ENCODE results near the gene SORCS2. TPM values are rescaled to one million over a fixed set of nuclear protein-coding genes. Genes with fewer than 3 reads are reported as not detected.

Gene SORCS2
- total RNA-seq, 1 experiment from 2014 or later: 0.15 TPM

DNA sequence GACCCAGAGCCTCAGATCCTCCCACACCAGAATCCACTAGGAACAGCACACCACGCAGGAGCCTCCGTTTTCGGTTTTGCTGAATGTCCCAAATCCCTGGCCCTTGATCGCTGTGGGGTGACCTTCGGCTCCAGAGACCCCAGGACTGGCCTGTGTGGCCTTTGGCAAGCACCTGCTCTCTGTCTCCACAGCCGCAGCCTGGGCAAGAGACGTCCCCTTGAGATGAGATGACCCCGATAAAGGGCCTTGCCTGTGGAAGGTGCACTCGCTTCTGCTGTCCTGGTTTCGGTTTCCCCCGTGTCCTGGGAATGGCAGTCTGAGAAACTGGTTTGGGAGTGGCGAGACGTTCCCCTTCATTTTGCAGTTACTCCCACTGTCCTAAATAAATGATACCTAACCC lies 232.8 kb downstream of the SORCS2 start:
- no TSS peak for BruUV-seq (replicated peaks)
- H3K36me3 ChIP-seq (ENCODE audit: control insufficient read depth, insufficient read depth, low read length): no peaks in the 10 kb centered on the region
- H3K4me3 ChIP-seq (ENCODE audit: low read depth in 2 of 2, low read length in 2 of 2): no peak overlapping the region
- intact Hi-C loops (cut with micrococcal nuclease; ENCODE audit: unreplicated experiment) (no loop called here), in situ Hi-C loops (cut with HindIII; ENCODE audit: low pct_unique_long_range_greater_than_20kb, low sequenced_read_pairs) (no loop called here)
- no peaks in the 10 kb centered on the region; the same call in 1 of the 2 replicates for H3K4me1 ChIP-seq (ENCODE audit: control insufficient read depth, insufficient read depth, low read length)
- TF ChIP-seq, protein P1, sequence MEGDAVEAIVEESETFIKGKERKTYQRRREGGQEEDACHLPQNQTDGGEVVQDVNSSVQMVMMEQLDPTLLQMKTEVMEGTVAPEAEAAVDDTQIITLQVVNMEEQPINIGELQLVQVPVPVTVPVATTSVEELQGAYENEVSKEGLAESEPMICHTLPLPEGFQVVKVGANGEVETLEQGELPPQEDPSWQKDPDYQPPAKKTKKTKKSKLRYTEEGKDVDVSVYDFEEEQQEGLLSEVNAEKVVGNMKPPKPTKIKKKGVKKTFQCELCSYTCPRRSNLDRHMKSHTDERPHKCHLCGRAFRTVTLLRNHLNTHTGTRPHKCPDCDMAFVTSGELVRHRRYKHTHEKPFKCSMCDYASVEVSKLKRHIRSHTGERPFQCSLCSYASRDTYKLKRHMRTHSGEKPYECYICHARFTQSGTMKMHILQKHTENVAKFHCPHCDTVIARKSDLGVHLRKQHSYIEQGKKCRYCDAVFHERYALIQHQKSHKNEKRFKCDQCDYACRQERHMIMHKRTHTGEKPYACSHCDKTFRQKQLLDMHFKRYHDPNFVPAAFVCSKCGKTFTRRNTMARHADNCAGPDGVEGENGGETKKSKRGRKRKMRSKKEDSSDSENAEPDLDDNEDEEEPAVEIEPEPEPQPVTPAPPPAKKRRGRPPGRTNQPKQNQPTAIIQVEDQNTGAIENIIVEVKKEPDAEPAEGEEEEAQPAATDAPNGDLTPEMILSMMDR (IDR thresholded peaks at IDR 0.05): no peak
- TF ChIP-seq POLR2AphosphoS5 (IDR thresholded peaks at IDR 0.05; ENCODE audit: low read depth, low read length) (no peak), SIN3A (IDR thresholded peaks at IDR 0.05; ENCODE audit: borderline replicate concordance, insufficient read depth, low read depth, low read length) (no peak), TCF7L2 (IDR thresholded peaks at IDR 0.05; ENCODE audit: low read depth, low read length) (no peak)
- TF ChIP-seq, protein P2, sequence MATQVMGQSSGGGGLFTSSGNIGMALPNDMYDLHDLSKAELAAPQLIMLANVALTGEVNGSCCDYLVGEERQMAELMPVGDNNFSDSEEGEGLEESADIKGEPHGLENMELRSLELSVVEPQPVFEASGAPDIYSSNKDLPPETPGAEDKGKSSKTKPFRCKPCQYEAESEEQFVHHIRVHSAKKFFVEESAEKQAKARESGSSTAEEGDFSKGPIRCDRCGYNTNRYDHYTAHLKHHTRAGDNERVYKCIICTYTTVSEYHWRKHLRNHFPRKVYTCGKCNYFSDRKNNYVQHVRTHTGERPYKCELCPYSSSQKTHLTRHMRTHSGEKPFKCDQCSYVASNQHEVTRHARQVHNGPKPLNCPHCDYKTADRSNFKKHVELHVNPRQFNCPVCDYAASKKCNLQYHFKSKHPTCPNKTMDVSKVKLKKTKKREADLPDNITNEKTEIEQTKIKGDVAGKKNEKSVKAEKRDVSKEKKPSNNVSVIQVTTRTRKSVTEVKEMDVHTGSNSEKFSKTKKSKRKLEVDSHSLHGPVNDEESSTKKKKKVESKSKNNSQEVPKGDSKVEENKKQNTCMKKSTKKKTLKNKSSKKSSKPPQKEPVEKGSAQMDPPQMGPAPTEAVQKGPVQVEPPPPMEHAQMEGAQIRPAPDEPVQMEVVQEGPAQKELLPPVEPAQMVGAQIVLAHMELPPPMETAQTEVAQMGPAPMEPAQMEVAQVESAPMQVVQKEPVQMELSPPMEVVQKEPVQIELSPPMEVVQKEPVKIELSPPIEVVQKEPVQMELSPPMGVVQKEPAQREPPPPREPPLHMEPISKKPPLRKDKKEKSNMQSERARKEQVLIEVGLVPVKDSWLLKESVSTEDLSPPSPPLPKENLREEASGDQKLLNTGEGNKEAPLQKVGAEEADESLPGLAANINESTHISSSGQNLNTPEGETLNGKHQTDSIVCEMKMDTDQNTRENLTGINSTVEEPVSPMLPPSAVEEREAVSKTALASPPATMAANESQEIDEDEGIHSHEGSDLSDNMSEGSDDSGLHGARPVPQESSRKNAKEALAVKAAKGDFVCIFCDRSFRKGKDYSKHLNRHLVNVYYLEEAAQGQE (IDR thresholded peaks at IDR 0.05; ENCODE audit: insufficient read depth in 1 of 2, low read depth in 2 of 2, low read length in 1 of 2): no peak
- CTCF ChIA-PET: no interaction called here
- no peak for DNase-seq (ENCODE audit: low read depth, low spot score)
- ATAC-seq: no peak
- H3K27ac ChIP-seq (ENCODE audit: low read length): no peak overlapping the region
- no peaks in the 10 kb centered on the region for H3K27me3 ChIP-seq (ENCODE audit: control insufficient read depth, insufficient read depth, low read length)
- no peaks in the 10 kb centered on the region for H3K9me3 ChIP-seq (ENCODE audit: control insufficient read depth, insufficient read depth, low read depth, low read length)
- POLR2A ChIA-PET: no interaction called here

DNA sequence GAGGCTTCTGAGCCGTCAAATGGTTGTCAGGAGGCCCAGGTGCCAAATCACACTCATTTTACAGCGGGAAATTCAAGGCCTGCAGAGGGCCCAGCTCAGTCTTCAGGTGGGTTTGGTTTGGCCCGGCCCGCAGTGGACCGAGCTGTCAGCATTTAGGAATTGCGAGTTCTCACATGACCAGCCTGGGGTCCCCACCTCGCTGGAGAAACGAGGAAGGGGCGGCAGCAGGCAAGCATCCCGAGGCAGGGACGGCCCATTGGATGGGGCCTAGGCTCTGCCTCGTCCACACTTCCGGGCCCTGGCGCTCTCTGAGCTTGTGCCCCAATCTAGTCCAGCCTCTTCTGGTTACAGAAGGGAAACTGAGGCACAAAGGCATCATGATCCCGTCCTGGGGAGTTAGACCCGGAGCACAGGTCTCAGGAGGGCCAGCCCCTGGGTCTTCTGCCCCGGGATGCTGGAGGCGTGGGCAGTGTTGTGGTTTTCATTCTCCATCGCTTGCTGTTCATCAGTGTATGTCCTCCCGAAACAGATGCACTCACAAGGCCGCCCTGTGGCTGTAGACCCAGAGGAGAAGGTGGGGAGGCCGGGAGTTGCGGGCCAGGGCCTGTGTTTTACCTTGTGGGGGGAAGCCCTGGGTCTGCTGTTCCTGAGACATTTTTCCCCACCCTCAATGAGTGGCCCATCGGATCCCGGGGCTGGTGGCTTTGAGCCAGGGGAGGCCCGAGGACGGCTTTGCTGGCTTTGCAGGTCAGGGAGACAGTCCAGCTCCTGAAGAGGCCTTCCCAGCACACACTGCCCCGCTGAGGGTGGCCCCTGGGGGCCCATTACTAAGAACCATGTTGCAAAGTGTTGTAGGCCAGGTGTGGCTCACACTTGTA lies 233.5 kb downstream of the SORCS2 start:
- H3K4me1 ChIP-seq (ENCODE audit: control insufficient read depth, insufficient read depth, low read length): no peaks in the 10 kb centered on the region; the same call in 1 of the 2 replicates
- no peaks in the 10 kb centered on the region for H3K9me3 ChIP-seq (ENCODE audit: control insufficient read depth, insufficient read depth, low read depth, low read length)
- ATAC-seq (no peak), DNase-seq (ENCODE audit: low read depth, low spot score) (no peak)
- POLR2A ChIA-PET: no interaction called here
- intact Hi-C loops (cut with micrococcal nuclease; ENCODE audit: unreplicated experiment): no loop called here
- H3K27me3 ChIP-seq (ENCODE audit: control insufficient read depth, insufficient read depth, low read length): no peaks in the 10 kb centered on the region
- TF ChIP-seq, protein P1 (IDR thresholded peaks at IDR 0.05): no peak
- TF ChIP-seq, protein P2 (IDR thresholded peaks at IDR 0.05; ENCODE audit: insufficient read depth in 1 of 2, low read depth in 2 of 2, low read length in 1 of 2): no peak
- TF ChIP-seq SIN3A (IDR thresholded peaks at IDR 0.05; ENCODE audit: borderline replicate concordance, insufficient read depth, low read depth, low read length) (no peak), TCF7L2 (IDR thresholded peaks at IDR 0.05; ENCODE audit: low read depth, low read length) (no peak), POLR2AphosphoS5 (IDR thresholded peaks at IDR 0.05; ENCODE audit: low read depth, low read length) (no peak)
- no peak overlapping the region for H3K27ac ChIP-seq (ENCODE audit: low read length)
- no peaks in the 10 kb centered on the region for H3K36me3 ChIP-seq (ENCODE audit: control insufficient read depth, insufficient read depth, low read length)
- in situ Hi-C loops (cut with HindIII; ENCODE audit: low pct_unique_long_range_greater_than_20kb, low sequenced_read_pairs): no loop called here
- CTCF ChIA-PET: no interaction called here
- H3K4me3 ChIP-seq (ENCODE audit: low read depth in 2 of 2, low read length in 2 of 2): no peak overlapping the region
- no TSS peak for BruUV-seq (replicated peaks)

All from Panc1 (cell line).